ENCODE measurements around the gene S100A10. TPM values are rescaled to one million over a fixed set of nuclear protein-coding genes. Genes with fewer than 3 reads are reported as not detected.

Gene S100A10
- total RNA-seq, 2 experiments from 2014 or later = 2.6 TPM; not detected in 1

DNA sequence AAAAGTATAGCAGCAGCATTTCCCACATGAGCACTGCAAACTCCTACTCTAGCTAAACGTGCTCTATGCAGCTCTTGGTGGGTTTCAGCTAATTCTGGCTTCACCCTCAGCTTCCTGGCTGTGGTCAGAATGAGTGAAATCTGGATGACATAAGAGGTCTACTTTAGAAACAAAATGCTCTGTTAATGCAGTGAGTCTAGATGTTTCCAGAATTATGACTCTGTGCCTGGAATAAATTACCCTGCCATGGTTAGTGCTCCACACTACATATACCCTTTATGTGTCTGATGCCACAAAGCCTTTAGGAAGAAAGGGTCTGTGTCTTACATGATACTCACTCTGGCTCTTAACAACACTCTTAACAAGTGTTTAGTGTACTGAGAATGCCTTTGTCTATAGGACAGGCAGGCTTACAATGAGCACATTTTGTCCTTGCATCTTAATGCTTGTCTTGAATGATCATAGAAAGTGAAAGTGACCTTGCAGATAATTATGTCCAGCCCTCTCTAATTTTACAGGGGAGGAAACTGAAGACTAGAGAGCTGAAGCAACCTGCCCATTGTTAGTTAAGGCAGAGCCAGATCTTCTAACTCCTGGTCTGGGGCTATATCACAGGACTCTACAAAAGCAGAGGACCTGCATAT is 9.2 kb downstream of the S100A10 start:
- no peaks in the 10 kb centered on the region for H3K9me2 ChIP-seq (ENCODE audit: insufficient read depth, low read length)

GRCh38 chr1:151982300-151983005 is 11.2 kb downstream of the S100A10 start:
- H3K9me3 ChIP-seq (ENCODE audit: low read length) = no peaks in the 10 kb centered on the region
- intact Hi-C loops (cut with micrococcal nuclease; ENCODE audit: unreplicated experiment) = no loop called here
- ChIA-PET POLR2A (interaction anchor here (0.6 to 1.1 kb wide), 2 partner anchors 11 to 390 kb away, joined by 3 to 4 read pairs; no protein-coding TSS in a partner anchor), CTCF (ENCODE audit: unreplicated experiment) (interaction anchor here (0.6 kb wide), 1 partner anchor 31 kb away, joined by 3 read pairs; no protein-coding TSS in a partner anchor)
- H3K36me3 ChIP-seq (ENCODE audit: insufficient read depth, low read length) = no peaks in the 10 kb centered on the region
- no peak overlapping the region for H3K27ac ChIP-seq (ENCODE audit: low read depth, low read length, poor library complexity, severe bottlenecking)
- TF ChIP-seq EZH2phosphoT487 (IDR thresholded peaks at IDR 0.05; ENCODE audit: borderline replicate concordance, low read depth, low read length) = no peak
- TF ChIP-seq, protein P1, sequence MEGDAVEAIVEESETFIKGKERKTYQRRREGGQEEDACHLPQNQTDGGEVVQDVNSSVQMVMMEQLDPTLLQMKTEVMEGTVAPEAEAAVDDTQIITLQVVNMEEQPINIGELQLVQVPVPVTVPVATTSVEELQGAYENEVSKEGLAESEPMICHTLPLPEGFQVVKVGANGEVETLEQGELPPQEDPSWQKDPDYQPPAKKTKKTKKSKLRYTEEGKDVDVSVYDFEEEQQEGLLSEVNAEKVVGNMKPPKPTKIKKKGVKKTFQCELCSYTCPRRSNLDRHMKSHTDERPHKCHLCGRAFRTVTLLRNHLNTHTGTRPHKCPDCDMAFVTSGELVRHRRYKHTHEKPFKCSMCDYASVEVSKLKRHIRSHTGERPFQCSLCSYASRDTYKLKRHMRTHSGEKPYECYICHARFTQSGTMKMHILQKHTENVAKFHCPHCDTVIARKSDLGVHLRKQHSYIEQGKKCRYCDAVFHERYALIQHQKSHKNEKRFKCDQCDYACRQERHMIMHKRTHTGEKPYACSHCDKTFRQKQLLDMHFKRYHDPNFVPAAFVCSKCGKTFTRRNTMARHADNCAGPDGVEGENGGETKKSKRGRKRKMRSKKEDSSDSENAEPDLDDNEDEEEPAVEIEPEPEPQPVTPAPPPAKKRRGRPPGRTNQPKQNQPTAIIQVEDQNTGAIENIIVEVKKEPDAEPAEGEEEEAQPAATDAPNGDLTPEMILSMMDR (conservative IDR thresholded peaks at IDR 0.05; ENCODE audit: low read length) = no peak
- H3K4me3 ChIP-seq (ENCODE audit: low read depth, low read length, poor library complexity, severe bottlenecking) = no peak overlapping the region
- BruUV-seq (replicated peaks) = no TSS peak
- no peak overlapping the region for H2AFZ ChIP-seq (ENCODE audit: low read length)
- no peaks in the 10 kb centered on the region for H3K79me2 ChIP-seq (ENCODE audit: insufficient read depth, low read depth, low read length)
- H3K4me2 ChIP-seq (ENCODE audit: low read length) = no peak overlapping the region
- H4K20me1 ChIP-seq (ENCODE audit: insufficient read depth, low read length) = no peaks in the 10 kb centered on the region
- H3K4me1 ChIP-seq (ENCODE audit: insufficient read depth, low read length, poor library complexity, severe bottlenecking) = no peaks in the 10 kb centered on the region
- no peaks in the 10 kb centered on the region for H3K9me2 ChIP-seq (ENCODE audit: insufficient read depth, low read length)
- DNase-seq (ENCODE audit: low spot score) = no peak

More for the DNA sequence above, 9.2 kb downstream of the S100A10 start:
- intact Hi-C loops (cut with micrococcal nuclease; ENCODE audit: unreplicated experiment) = no loop called here
- no peak for DNase-seq (ENCODE audit: low spot score)
- no TSS peak for BruUV-seq (replicated peaks)
- H3K4me3 ChIP-seq (ENCODE audit: low read depth, low read length, poor library complexity, severe bottlenecking) = no peak overlapping the region
- H3K27ac ChIP-seq (ENCODE audit: low read depth, low read length, poor library complexity, severe bottlenecking) = no peak overlapping the region
- no peaks in the 10 kb centered on the region for H3K79me2 ChIP-seq (ENCODE audit: insufficient read depth, low read depth, low read length)
- no peaks in the 10 kb centered on the region for H3K9me3 ChIP-seq (ENCODE audit: low read length)
- H3K36me3 ChIP-seq (ENCODE audit: insufficient read depth, low read length) = no peaks in the 10 kb centered on the region
- CTCF ChIA-PET (ENCODE audit: unreplicated experiment) = no interaction called here
- H2AFZ ChIP-seq (ENCODE audit: low read length) = no peak overlapping the region
- H4K20me1 ChIP-seq (ENCODE audit: insufficient read depth, low read length) = no peaks in the 10 kb centered on the region
- H3K4me1 ChIP-seq (ENCODE audit: insufficient read depth, low read length, poor library complexity, severe bottlenecking) = no peaks in the 10 kb centered on the region
- TF ChIP-seq EZH2phosphoT487 (IDR thresholded peaks at IDR 0.05; ENCODE audit: borderline replicate concordance, low read depth, low read length) = no peak
- TF ChIP-seq, protein P1 (conservative IDR thresholded peaks at IDR 0.05; ENCODE audit: low read length) = no peak
- POLR2A ChIA-PET = interaction anchor here (0.5 to 1.1 kb wide), 2 partner anchors 16 kb away, joined by 3 to 4 read pairs; no protein-coding TSS in a partner anchor
- H3K4me2 ChIP-seq (ENCODE audit: low read length) = no peak overlapping the region

GRCh38 chr1:151981178-151981525 is 12.5 kb downstream of the S100A10 start:
- Histone ChIP-seq H3K4me1 (ENCODE audit: insufficient read depth, low read length, poor library complexity, severe bottlenecking) (no peaks in the 10 kb centered on the region), H3K36me3 (ENCODE audit: insufficient read depth, low read length) (no peaks in the 10 kb centered on the region), H3K4me2 (ENCODE audit: low read length) (no peak overlapping the region), H4K20me1 (ENCODE audit: insufficient read depth, low read length) (no peaks in the 10 kb centered on the region), H3K4me3 (ENCODE audit: low read depth, low read length, poor library complexity, severe bottlenecking) (no peak overlapping the region), H2AFZ (ENCODE audit: low read length) (no peak overlapping the region), H3K79me2 (ENCODE audit: insufficient read depth, low read depth, low read length) (no peaks in the 10 kb centered on the region), H3K9me2 (ENCODE audit: insufficient read depth, low read length) (no peaks in the 10 kb centered on the region), H3K27ac (ENCODE audit: low read depth, low read length, poor library complexity, severe bottlenecking) (no peak overlapping the region), H3K9me3 (ENCODE audit: low read length) (no peaks in the 10 kb centered on the region)
- ChIA-PET POLR2A (no interaction called here), CTCF (ENCODE audit: unreplicated experiment) (no interaction called here)
- BruUV-seq (replicated peaks) = no TSS peak
- TF ChIP-seq, protein P1 (conservative IDR thresholded peaks at IDR 0.05; ENCODE audit: low read length) = no peak
- no peak for TF ChIP-seq EZH2phosphoT487 (IDR thresholded peaks at IDR 0.05; ENCODE audit: borderline replicate concordance, low read depth, low read length)
- intact Hi-C loops (cut with micrococcal nuclease; ENCODE audit: unreplicated experiment) = no loop called here
- no peak for DNase-seq (ENCODE audit: low spot score)

Measured in OCI-LY7 (cell line).